HEK293 (cell line): ENCODE measurements around the gene TTC7B.

ENCODE experiments used
- GLIS1 ChIP-seq: fragments of 450-650 bp; formaldehyde crosslinking; IDR thresholded peaks from 2 replicates; pipeline ENCODE4 v1.5.1; 2016; ENCODE audit warnings: missing biosample characterization, missing genetic modification characterization
- HOXC10 ChIP-seq: sonication (generic); formaldehyde crosslinking; IDR thresholded peaks from 2 replicates; pipeline ENCODE4 v1.8.1; 2023; ENCODE audit warnings: mild to moderate bottlenecking, missing genetic modification reagents
- MYNN ChIP-seq: fragments of 450-650 bp; formaldehyde crosslinking; IDR thresholded peaks from 2 replicates; pipeline ENCODE4 v1.5.1; 2016; ENCODE audit warnings: missing biosample characterization, missing genetic modification characterization, borderline replicate concordance
- OSR2 ChIP-seq: fragments of 450-650 bp; formaldehyde crosslinking; IDR thresholded peaks from 2 replicates; pipeline ENCODE4 v1.5.1; 2016; ENCODE audit warnings: missing biosample characterization, missing genetic modification characterization
- WT1 ChIP-seq: fragments of 450-650 bp; formaldehyde crosslinking; IDR thresholded peaks from 2 replicates; pipeline ENCODE4 v1.5.1; 2016; ENCODE audit warnings: missing biosample characterization, missing genetic modification characterization
- YY1 ChIP-seq: fragments of 450-650 bp; formaldehyde crosslinking; IDR thresholded peaks from 2 replicates; pipeline ENCODE4 v1.5.1; 2018; ENCODE audit warnings: missing biosample characterization, missing genetic modification characterization
- ZBTB21 ChIP-seq: fragments of 450-650 bp; formaldehyde crosslinking; IDR thresholded peaks from 2 replicates; pipeline ENCODE4 v1.5.1; 2017; ENCODE audit warnings: missing biosample characterization, missing genetic modification characterization
- ZBTB7A ChIP-seq: fragments of 450-650 bp; formaldehyde crosslinking; IDR thresholded peaks from 2 replicates; pipeline ENCODE4 v1.5.1; 2016; ENCODE audit warnings: low read depth, missing biosample characterization, missing genetic modification characterization
- ZFHX2 ChIP-seq: fragments of 450-650 bp; formaldehyde crosslinking; conservative IDR thresholded peaks from 2 replicates; pipeline ENCODE4 v1.5.1; 2016; ENCODE audit warnings: missing biosample characterization, missing genetic modification characterization
- ZFP37 ChIP-seq: fragments of 450-650 bp; formaldehyde crosslinking; IDR thresholded peaks from 2 replicates; pipeline ENCODE4 v1.5.1; 2016; ENCODE audit warnings: missing biosample characterization, missing genetic modification characterization
- ZNF16 ChIP-seq: fragments of 450-650 bp; formaldehyde crosslinking; IDR thresholded peaks from 2 replicates; pipeline ENCODE4 v1.5.1; 2016; ENCODE audit warnings: low read depth, missing biosample characterization, missing genetic modification characterization
- ZNF23 ChIP-seq: fragments of 450-650 bp; formaldehyde crosslinking; IDR thresholded peaks from 2 replicates; pipeline ENCODE4 v1.5.1; 2016; ENCODE audit warnings: missing biosample characterization, missing genetic modification characterization, borderline replicate concordance
- ZNF26 ChIP-seq: fragments of 450-650 bp; formaldehyde crosslinking; IDR thresholded peaks from 2 replicates; pipeline ENCODE4 v1.5.1; 2016; ENCODE audit warnings: missing biosample characterization, missing genetic modification characterization
- ZNF280D ChIP-seq: fragments of 450-650 bp; formaldehyde crosslinking; IDR thresholded peaks from 2 replicates; pipeline ENCODE4 v1.5.1; 2016; ENCODE audit warnings: missing biosample characterization, missing genetic modification characterization
- ZNF362 ChIP-seq: fragments of 450-650 bp; formaldehyde crosslinking; IDR thresholded peaks from 2 replicates; pipeline ENCODE4 v1.5.1; 2016; ENCODE audit warnings: missing biosample characterization, missing genetic modification characterization
- ZNF366 ChIP-seq: fragments of 450-650 bp; formaldehyde crosslinking; conservative IDR thresholded peaks from 2 replicates; pipeline ENCODE4 v1.5.1; 2016; ENCODE audit warnings: missing biosample characterization, missing genetic modification characterization
- ZNF37A ChIP-seq: fragments of 450-650 bp; IDR thresholded peaks from 2 replicates; pipeline ENCODE4 v1.5.1; 2018; ENCODE audit warnings: missing biosample characterization, missing genetic modification characterization
- ZNF404 ChIP-seq: fragments of 450-650 bp; formaldehyde crosslinking; IDR thresholded peaks from 2 replicates; pipeline ENCODE4 v1.5.1; 2017; ENCODE audit warnings: missing biosample characterization, missing genetic modification characterization
- ZNF433 ChIP-seq: fragments of 450-650 bp; formaldehyde crosslinking; IDR thresholded peaks from 2 replicates; pipeline ENCODE4 v1.5.1; 2016; ENCODE audit warnings: missing biosample characterization, missing genetic modification characterization, low read depth
- ZNF48 ChIP-seq: fragments of 450-650 bp; formaldehyde crosslinking; IDR thresholded peaks from 2 replicates; pipeline ENCODE4 v1.5.1; 2016; ENCODE audit warnings: missing biosample characterization, missing genetic modification characterization
- ZNF510 ChIP-seq: fragments of 450-650 bp; formaldehyde crosslinking; IDR thresholded peaks from 2 replicates; pipeline ENCODE4 v1.5.1; 2018; ENCODE audit warnings: mild to moderate bottlenecking, missing genetic modification characterization, missing biosample characterization; ENCODE audit not compliant: insufficient replicate concordance
- ZNF521 ChIP-seq: fragments of 450-650 bp; formaldehyde crosslinking; IDR thresholded peaks from 2 replicates; pipeline ENCODE4 v1.5.1; 2017; ENCODE audit warnings: missing biosample characterization, mild to moderate bottlenecking, missing genetic modification characterization
- ZNF529 ChIP-seq: fragments of 450-650 bp; formaldehyde crosslinking; IDR thresholded peaks from 2 replicates; pipeline ENCODE4 v1.5.1; 2017; ENCODE audit warnings: missing genetic modification characterization, missing biosample characterization; ENCODE audit not compliant: insufficient replicate concordance
- ZNF600 ChIP-seq: fragments of 450-650 bp; formaldehyde crosslinking; IDR thresholded peaks from 2 replicates; pipeline ENCODE4 v1.5.1; 2016; ENCODE audit warnings: missing biosample characterization, missing genetic modification characterization
- ZNF624 ChIP-seq: fragments of 450-650 bp; formaldehyde crosslinking; IDR thresholded peaks from 2 replicates; pipeline ENCODE4 v1.5.1; 2017; ENCODE audit warnings: missing biosample characterization, missing genetic modification characterization
- ZNF658 ChIP-seq: fragments of 450-650 bp; formaldehyde crosslinking; IDR thresholded peaks from 2 replicates; pipeline ENCODE4; 2016; ENCODE audit warnings: missing biosample characterization, missing genetic modification characterization
- ZNF677 ChIP-seq: fragments of 450-650 bp; IDR thresholded peaks from 2 replicates; pipeline ENCODE4 v1.5.0; 2018; ENCODE audit warnings: missing biosample characterization, mild to moderate bottlenecking, missing genetic modification characterization, moderate library complexity
- ZNF776 ChIP-seq: fragments of 450-650 bp; formaldehyde crosslinking; IDR thresholded peaks from 2 replicates; pipeline ENCODE4 v1.5.0; 2017; ENCODE audit warnings: missing biosample characterization, missing genetic modification characterization, borderline replicate concordance
- ZNF777 ChIP-seq: fragments of 450-650 bp; formaldehyde crosslinking; IDR thresholded peaks from 2 replicates; pipeline ENCODE4 v1.5.1; 2017; ENCODE audit warnings: missing biosample characterization, missing genetic modification characterization, borderline replicate concordance
- ZNF830 ChIP-seq: fragments of 450-650 bp; IDR thresholded peaks from 2 replicates; pipeline ENCODE4 v1.5.0; 2018; ENCODE audit warnings: missing biosample characterization, missing genetic modification characterization, low read depth, mild to moderate bottlenecking, moderate library complexity
- ZSCAN16 ChIP-seq: fragments of 450-650 bp; formaldehyde crosslinking; IDR thresholded peaks from 2 replicates; pipeline ENCODE4 v1.5.1; 2016; ENCODE audit warnings: missing biosample characterization, missing genetic modification characterization
- TF ChIP-seq, protein P1 (sequence below): fragments of 450-650 bp; formaldehyde crosslinking; IDR thresholded peaks from 2 replicates; pipeline ENCODE4 v1.5.1; 2016; ENCODE audit warnings: missing biosample characterization, missing genetic modification characterization
- TF ChIP-seq, protein P2 (sequence below): fragments of 450-650 bp; formaldehyde crosslinking; IDR thresholded peaks from 2 replicates; pipeline ENCODE4 v1.5.1; 2016; ENCODE audit warnings: missing biosample characterization, missing genetic modification characterization

TTC7B gene

DNA sequence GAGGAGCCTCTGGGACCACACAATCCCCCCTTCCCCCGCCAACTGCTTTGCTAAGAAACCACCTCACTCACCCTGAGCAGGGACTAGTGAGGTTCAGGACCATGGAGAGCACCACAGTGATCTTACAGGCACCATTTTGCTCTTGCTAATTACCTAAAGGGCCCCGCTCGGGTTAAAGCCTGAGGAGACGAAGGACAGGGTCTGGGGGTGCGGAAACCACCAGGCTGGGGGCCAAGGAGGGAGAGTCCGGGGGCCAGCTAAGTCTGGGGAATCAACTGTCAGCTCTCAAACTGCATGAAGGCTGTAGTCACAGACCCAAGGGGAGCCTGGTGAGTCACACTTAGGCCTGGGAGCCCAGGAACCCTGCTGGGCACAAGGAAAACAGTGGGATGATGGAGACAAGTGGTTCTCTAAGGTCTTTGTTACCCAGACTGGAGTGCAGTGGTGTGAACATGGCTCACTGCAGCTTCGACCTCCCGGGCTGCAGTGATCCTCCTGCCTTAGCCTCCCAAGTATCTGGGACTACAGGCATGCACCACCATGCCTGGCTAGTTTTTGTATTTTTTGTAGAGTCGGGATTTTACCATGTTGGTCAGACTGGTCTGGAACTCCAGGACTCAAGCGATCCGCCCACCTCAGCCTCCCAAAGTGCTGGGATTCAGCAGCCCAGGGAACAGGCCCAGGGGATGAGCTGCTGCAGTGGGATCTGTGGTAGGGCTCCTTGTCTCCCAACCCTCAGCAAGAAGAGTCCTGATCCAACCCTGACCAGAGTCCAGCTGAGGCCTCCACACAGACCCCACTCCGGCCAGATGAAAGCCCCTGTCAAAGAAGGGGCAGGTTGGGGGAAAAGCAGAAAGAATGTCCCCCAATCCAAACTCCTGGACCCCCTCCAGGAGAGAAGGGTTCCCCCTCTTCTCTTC lies 320.6 kb downstream of the TTC7B start (continued):
- TF ChIP-seq, protein P1, sequence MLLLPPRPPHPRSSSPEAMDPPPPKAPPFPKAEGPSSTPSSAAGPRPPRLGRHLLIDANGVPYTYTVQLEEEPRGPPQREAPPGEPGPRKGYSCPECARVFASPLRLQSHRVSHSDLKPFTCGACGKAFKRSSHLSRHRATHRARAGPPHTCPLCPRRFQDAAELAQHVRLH (tag by site-specific recombination): no peak
- TF ChIP-seq HOXC10 (CRISPR knock-in tag) (no peak), ZNF521 (tag by site-specific recombination) (no peak), ZNF37A (tag by site-specific recombination) (no peak), ZNF658 (tag by site-specific recombination) (no peak), ZBTB7A (tag by site-specific recombination) (no peak), ZNF23 (tag by site-specific recombination) (no peak), ZNF624 (no peak), ZNF48 (tag by site-specific recombination) (no peak), ZNF366 (tag by site-specific recombination) (0 out of 2 replicates have a peak, but pooled peaks have one; percentile 38), ZFP37 (tag by site-specific recombination) (no peak), OSR2 (no peak), ZSCAN16 (no peak), ZNF433 (tag by site-specific recombination) (no peak), ZNF280D (no peak), ZNF677 (tag by site-specific recombination) (no peak), ZNF404 (no peak), ZNF16 (tag by site-specific recombination) (no peak), ZNF510 (tag by site-specific recombination) (no peak), ZNF777 (tag by site-specific recombination) (no peak), ZNF600 (tag by site-specific recombination) (peak; percentile 97), YY1 (tag by site-specific recombination) (0 out of 2 replicates have a peak, but pooled peaks have one; percentile 32), ZBTB21 (no peak), ZNF830 (tag by site-specific recombination) (no peak), ZNF776 (tag by site-specific recombination) (no peak), ZFHX2 (peak; percentile 39), ZNF362 (tag by site-specific recombination) (no peak), ZNF529 (tag by site-specific recombination) (no peak), WT1 (tag by site-specific recombination) (no peak), GLIS1 (tag by site-specific recombination) (peak; percentile 98), MYNN (no peak), ZNF26 (no peak)
- TF ChIP-seq, protein P2, sequence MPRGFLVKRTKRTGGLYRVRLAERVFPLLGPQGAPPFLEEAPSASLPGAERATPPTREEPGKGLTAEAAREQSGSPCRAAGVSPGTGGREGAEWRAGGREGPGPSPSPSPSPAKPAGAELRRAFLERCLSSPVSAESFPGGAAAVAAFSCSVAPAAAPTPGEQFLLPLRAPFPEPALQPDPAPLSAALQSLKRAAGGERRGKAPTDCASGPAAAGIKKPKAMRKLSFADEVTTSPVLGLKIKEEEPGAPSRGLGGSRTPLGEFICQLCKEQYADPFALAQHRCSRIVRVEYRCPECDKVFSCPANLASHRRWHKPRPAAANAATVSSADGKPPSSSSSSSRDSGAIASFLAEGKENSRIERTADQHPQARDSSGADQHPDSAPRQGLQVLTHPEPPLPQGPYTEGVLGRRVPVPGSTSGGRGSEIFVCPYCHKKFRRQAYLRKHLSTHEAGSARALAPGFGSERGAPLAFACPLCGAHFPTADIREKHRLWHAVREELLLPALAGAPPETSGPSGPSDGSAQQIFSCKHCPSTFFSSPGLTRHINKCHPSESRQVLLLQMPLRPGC (tag by site-specific recombination): no peak
